ENCODE results near the gene THTPA.
A peak's percentile ranks its signal among the peaks of the same experiment; 100 is the strongest.

Gene THTPA

DNA sequence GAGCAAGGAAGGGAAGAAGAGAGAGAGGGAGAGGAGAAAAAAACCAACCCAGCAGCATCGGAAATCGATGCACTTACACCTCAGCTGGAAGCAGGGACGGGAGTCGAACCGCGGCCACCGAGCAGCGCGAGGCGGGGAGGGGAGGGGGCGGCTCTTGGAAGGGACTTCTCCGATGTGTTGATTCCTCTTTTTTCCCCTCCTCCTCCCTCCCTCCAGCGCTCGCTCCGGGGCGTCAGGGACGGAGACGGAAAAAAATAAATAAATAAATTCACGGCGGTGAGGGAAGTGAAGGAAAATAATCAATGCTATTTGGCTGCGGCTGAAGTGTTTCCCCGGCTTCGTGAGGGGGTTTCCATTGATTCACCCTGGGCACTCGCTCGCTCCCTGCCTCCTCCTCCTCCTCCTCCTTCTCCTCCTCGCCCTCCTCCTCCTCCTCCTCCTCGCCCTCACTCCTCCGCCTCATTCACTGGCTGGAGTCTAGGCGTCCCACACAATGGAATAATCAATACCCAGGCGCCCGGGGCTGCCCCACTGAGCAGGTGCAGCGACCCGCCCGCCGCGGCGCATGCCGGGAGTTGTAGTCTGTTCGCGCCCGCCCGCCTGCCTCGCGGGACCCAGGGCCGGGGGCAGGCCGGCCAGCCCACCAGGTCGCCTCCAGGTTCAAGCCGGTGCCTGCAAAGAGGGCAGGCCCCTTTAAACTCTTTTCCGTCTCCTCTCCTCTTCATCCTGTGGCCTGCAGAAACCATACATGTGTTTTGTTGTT lies 4.6 kb upstream of the THTPA start, which contains the start of gene ZFHX2:
Gene ZFHX2, minus strand, starts transcription at position 500 of the 763 bp plus-strand sequence. CDS start 16,440 bp downstream, outside the sequence.
- peak; percentile 61 to 64 (median 63) for DNase-seq (ENCODE audit: low read depth in 2 of 3, low spot score in 2 of 3)

DNA sequence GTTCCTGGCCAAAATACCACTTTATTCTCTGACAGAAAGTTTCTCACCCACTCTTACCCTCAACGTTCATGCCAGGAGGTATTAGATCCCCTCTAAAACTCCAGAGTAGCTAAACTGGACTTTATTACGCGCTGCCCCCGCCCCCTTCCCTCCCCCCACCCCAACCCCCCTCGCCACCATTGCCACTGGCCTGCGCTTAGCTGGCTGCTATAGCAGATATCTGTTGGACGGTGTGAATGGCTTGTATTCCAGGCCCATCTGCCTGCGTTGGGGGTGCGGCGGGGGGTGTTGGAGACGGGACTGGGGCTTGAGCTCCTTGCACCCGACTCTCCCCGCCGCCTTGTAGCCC lies 564 bp upstream of the THTPA start:
- no peak for DNase-seq (ENCODE audit: low read depth in 2 of 3, low spot score in 2 of 3)

GRCh38 chr14:23556700-23557440 lies 799 bp downstream of the THTPA start:
- no peak for DNase-seq (ENCODE audit: low read depth in 2 of 3, low spot score in 2 of 3)

- no peak for DNase-seq (ENCODE audit: low read depth in 2 of 3, low spot score in 2 of 3)
These were observed 1.4 kb downstream of the THTPA start for GRCh38 chr14:23557521-23557920.

GRCh38 chr14:23557946-23558345 lies 1.9 kb downstream of the THTPA start:
- no peak for DNase-seq (ENCODE audit: low read depth in 2 of 3, low spot score in 2 of 3)

DNA sequence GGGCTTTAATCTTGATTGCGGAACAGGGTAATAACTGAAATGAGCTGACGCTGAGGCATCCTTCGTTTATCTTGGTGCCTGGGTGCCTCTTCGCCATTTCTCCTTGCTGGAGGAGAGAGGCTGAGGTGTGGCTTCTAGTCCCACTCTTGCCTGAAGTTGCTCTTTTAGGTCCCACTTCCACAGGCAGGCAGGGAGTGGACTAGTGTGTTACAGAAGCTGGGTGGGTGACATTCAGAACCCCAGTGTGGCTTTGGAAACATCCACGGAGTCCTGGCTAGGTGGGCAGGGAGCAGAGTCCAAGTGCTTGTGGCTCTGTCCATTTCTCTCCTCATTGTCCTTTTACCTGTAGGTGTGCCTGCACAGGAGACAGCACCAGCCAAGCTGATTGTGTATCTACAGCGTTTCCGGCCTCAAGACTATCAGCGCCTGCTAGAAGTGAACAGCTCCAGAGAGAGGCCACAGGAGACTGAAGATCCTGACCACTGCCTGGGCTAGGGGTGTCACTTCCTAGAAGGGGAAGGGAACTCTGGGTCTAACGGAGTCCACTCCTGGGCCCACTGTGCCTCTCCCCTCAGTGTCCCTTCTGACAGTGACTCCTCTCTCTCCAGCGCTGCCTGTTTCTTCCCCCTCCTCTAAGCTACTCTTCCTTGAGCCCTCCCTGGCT lies 2.4 kb downstream of the THTPA start:
- no peak for DNase-seq (ENCODE audit: low read depth in 2 of 3, low spot score in 2 of 3)

DNA sequence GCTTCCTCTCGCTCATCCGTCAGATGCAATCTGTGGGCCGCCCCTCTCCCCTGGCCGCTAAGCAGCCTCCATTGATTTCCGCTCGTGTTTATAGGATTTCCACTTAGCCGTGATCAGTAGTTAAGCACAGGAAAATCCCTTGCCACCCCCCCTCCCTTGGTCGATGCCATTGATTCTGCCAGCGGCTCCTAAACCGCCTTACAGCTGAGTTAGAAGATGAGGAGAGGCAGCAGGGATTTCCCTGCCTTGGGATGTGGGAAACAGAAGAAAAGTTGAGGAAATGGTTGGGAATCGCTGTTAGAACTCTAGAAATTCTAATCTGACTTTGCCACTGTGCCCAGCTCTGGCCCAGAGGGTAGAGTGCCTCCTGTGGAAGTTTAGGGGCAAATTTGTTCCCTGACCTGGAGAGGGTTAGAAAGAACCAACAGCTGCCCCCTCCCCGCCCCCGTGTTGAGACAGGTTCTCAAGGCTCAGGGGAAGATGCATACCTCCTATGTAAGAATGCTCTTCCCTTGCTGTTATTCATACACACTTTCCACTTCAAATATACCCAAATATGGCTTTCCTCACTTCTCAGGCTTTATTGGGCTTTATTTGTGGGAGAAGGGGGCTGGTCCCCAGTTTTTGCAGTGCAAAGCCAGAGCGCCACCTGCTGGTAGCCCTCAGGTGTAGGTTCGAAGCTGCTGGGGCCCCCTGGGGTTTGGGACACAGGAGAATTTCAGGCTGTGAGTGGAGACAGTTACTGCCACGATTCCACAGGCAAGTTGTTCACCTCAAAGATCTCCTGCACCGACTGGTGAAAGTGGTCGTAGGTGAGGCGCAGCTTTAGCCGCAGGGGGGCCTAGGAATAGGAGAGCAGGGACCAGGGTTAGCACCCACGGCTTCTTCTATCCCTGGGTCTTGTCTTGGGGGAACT lies 3.2 kb downstream of the THTPA start:
- peak in 2 of 3 experiments; percentile 47 to 60 for DNase-seq (ENCODE audit: low read depth in 2 of 3, low spot score in 2 of 3)

DNA sequence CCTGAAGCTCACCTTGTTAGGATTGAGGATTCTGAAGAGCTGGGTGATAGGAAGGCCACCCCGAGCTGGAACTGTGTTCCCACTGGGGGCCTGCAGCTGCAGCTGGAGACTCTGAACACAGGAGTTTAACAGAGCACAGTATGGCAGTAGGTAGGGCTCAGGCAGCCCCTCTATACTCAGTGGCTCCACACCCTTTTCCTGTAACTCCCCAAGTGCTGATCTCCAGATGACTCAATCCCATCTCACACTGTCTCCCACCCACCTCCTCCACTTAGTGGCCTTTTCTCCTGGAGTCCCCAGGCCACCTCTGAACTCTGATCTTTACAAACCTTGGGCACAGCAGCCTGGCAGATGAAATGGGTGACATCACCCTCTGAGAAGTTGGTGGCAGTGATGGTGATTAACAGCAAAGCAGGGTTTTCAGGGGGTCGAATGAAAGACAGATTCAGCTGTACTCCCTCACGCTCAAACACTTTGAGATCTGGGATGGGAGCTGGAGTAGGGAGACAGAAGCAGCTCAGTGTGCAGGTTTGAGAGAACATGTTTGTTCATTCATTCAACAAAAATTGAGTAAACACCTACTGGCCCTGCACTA lies 4.0 kb downstream of the THTPA start:
- no peak for DNase-seq (ENCODE audit: low read depth in 2 of 3, low spot score in 2 of 3)

DNA sequence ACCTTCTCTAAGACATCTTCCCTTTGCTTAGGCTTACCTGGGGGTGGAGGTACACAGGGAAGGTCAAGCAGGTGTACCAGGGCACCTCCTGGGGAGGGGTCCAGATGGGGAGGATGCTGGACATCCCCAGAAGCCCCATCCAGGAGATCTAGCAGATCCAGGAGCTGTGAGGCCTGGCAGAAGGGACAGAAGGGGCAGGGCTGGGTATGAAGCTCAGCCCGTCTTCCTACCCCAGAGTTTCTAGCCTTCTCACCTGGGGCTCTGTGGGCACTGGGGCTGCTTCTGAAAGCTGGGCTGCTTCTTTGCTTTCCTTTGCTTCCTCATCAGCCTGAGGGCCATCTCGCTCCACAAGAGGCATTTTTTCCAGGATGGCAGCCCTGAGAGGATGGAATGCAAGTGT lies 5.2 kb downstream of the THTPA start:
- DNase-seq (ENCODE audit: low read depth in 2 of 3, low spot score in 2 of 3): no peak

GRCh38 chr14:23561873-23562821 lies 6.1 kb downstream of the THTPA start:
- no peak for DNase-seq (ENCODE audit: low read depth in 2 of 3, low spot score in 2 of 3)

GRCh38 chr14:23562822-23563472 lies 6.9 kb downstream of the THTPA start:
- no peak for DNase-seq (ENCODE audit: low read depth in 2 of 3, low spot score in 2 of 3)

GRCh38 chr14:23563473-23564180 lies 7.6 kb downstream of the THTPA start:
- no peak for DNase-seq (ENCODE audit: low read depth in 2 of 3, low spot score in 2 of 3)

DNA sequence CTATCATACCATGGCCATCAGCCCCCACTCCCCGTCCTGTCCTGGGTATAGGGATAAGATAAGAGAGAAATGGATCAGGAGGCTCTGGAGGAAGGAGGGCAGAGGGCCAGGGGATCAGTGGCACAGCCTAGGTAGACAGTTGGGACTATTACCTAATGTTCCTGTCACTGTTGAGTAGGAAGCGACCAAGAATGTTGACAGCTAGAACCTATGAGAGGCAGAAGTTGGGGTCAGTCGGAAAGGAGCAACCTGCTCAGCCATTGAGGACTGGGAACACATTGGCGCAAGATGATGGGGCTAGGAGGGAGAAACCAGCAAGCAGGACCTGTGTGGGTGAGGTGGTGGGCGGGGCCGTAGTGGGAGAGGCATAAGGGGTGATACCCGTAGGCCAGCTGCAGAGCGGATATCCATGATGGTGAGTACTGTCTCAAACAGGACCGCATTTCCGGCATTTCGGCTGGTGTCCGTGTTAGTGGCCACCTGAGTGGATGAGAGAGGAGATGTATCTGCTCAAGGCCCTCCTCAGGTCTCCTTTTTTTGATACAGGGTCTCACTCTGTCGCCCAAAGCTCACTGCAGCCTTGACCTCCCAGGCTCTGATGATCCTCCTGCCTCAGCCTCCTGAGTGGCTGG lies 8.2 kb downstream of the THTPA start:
- DNase-seq (ENCODE audit: low read depth in 2 of 3, low spot score in 2 of 3): no peak

DNA sequence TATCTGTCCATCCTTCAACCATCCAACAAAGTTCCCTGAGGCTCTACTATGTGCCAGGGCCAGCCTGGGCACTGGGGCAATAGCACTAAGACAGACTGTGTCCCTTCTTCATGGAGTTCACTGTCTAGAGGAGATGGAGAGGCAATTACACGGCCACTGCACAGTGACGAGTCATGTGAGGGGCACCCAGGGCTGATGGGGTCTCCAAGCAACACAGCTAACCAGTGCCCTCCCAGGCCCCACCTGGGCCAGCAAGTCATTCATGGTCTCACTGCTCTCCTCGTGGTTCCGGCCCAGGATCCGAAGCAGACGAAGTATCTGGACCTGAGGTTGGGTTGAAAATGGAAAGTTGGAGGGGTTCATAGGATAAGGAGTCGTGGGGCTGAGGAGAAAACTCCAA lies 8.8 kb downstream of the THTPA start:
- DNase-seq (ENCODE audit: low read depth in 2 of 3, low spot score in 2 of 3): no peak

- no peak for DNase-seq (ENCODE audit: low read depth in 2 of 3, low spot score in 2 of 3)
These were observed 9.6 kb downstream of the THTPA start for GRCh38 chr14:23565626-23566025.

DNA sequence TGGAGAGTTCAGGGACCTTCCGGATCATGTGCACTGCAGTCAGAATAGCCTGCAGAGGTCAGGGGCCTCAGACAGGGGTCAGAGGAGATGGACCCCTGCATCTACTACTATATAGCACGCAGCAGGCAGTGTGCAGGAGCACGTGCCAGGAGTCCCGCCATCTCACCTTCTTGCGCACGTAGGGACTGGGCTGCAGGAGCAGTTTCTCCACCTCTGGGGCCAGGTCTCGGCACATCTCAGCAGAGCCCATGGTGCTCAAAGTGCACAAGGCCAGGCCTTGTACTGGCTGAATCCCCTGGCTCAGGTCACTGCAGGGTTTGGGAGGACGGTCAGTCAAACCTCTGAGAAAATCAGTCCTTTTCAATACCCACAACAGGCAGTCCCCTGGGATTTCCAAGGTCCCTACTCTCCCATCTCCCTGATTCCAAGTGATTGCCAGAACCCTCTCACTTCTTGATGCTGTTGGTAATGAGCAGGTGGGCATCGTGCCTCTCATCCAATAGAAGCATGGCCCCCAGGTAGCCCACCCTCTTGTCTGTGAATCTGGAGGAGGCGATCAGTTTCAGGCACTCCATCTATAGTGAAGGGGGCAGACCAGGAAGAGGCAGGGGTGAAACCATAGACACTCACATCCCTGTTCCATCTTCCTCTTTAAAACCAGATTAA lies 10.2 kb downstream of the THTPA start:
- DNase-seq (ENCODE audit: low read depth in 2 of 3, low spot score in 2 of 3): no peak

DNA sequence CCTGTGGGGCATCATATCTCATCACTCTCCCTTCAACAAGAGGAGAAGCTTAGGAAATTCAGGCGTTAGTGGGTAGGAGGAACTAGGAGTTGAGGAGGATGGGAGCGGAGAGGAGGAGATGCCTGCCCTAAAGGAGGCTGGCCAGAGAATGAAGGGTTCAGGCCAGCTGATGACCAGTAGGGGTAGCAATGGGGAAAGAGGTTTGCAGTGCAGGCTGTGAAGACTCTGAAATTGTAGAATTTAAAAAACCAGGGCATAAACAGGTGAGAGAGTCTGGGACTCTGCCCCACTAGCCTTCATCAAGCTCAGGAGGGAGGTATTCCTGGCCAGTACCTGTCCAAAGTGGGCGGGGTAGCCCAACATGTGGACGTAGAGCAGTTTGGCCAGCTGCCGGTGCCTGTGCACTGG lies 10.7 kb downstream of the THTPA start:
- no peak for DNase-seq (ENCODE audit: low read depth in 2 of 3, low spot score in 2 of 3)

All from activated CD8-positive, alpha-beta memory T cell treated with anti-CD3 and anti-CD28 coated beads for 48 hours (primary cell).